ENCODE measurements around the gene NEGR1.

Gene NEGR1

DNA sequence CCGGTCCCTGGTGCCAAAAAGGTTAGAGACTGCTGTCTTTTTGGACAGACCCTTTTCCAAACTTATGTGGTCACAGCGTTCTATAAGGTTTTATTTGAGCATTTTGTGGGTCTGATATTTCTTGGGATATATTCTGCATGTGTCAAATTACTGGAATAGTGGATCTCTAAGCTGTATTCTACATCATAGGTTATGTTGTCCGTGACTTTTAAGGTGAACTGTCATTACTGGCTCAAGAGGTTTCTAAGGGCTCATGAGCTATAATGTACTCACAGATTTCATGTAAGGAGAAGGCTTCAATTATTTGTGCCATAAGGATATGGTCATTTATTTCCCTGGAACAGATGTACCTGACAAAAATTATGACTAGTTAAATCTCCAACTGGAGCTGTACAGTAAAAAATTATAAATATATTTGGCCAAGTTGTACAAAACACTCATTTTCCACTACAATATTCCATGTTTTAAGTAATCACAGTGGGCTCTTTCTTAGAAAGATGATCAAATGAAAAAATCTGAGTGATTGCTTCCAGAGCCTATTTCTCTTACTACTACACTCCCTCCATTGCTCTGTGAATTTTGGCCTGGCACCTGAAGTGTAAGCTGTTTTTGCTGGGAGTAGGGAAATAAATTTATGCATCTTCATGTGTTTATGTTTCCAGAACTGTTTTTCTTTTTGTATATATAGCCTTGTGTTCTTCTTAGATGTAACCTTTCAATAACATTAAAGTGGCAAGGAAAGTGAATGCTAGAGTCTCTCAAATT lies 663.4 kb downstream of the NEGR1 start:
- no peak for TF ChIP-seq EZH2phosphoT487 (IDR thresholded peaks at IDR 0.05; ENCODE audit: borderline replicate concordance)
- TF ChIP-seq, protein P1, sequence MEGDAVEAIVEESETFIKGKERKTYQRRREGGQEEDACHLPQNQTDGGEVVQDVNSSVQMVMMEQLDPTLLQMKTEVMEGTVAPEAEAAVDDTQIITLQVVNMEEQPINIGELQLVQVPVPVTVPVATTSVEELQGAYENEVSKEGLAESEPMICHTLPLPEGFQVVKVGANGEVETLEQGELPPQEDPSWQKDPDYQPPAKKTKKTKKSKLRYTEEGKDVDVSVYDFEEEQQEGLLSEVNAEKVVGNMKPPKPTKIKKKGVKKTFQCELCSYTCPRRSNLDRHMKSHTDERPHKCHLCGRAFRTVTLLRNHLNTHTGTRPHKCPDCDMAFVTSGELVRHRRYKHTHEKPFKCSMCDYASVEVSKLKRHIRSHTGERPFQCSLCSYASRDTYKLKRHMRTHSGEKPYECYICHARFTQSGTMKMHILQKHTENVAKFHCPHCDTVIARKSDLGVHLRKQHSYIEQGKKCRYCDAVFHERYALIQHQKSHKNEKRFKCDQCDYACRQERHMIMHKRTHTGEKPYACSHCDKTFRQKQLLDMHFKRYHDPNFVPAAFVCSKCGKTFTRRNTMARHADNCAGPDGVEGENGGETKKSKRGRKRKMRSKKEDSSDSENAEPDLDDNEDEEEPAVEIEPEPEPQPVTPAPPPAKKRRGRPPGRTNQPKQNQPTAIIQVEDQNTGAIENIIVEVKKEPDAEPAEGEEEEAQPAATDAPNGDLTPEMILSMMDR (conservative IDR thresholded peaks at IDR 0.05; ENCODE audit: low read length), result no peak

DNA sequence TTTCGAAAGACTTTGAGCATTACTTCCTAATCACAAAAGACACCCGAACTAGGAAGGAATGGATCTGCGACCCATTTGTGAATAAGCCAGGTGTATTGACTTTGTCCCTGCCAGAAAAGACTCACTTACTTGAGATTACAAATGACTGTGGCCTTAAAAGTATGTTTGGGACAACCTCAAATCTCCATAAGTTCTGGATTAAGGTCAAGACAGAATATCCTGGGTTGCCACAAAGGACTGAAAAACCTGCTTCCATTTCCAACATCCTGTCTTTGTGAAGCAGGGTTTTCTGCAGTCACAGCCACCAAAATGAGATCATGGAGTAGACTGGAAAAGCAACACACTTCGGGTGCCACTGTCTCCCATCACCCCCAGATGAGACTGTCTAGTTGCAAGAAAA lies 664.1 kb downstream of the NEGR1 start:
- TF ChIP-seq EZH2phosphoT487 (IDR thresholded peaks at IDR 0.05; ENCODE audit: borderline replicate concordance), result no peak
- TF ChIP-seq, protein P1 (conservative IDR thresholded peaks at IDR 0.05; ENCODE audit: low read length), result no peak
- H3K27me3 ChIP-seq (ENCODE audit: insufficient read depth, low read length, poor library complexity, severe bottlenecking), result no peaks in the 10 kb centered on the region

More for the DNA sequence above, 663.4 kb downstream of the NEGR1 start:
- no peak overlapping the region for H3K4me2 ChIP-seq (ENCODE audit: low read depth, low read length, poor library complexity, severe bottlenecking)
- H2AFZ ChIP-seq (ENCODE audit: low read length), result no peak overlapping the region
- no peaks in the 10 kb centered on the region for H3K9me3 ChIP-seq (ENCODE audit: insufficient read depth, low read depth, low read length)
- H3F3A ChIP-seq (ENCODE audit: low read depth), result no peaks in the 10 kb centered on the region
- no peaks in the 10 kb centered on the region for H3K36me3 ChIP-seq (ENCODE audit: insufficient read depth, low read length)
- H4K20me1 ChIP-seq (ENCODE audit: insufficient read depth, low read length, poor library complexity, severe bottlenecking), result no peaks in the 10 kb centered on the region
- no peaks in the 10 kb centered on the region for H3K4me1 ChIP-seq (ENCODE audit: insufficient read depth, low read length, poor library complexity, severe bottlenecking)
- H3K9ac ChIP-seq (ENCODE audit: low read depth, low read length, poor library complexity, severe bottlenecking), result no peak overlapping the region
- H3K9me2 ChIP-seq (replicated peaks; ENCODE audit: low read depth, low read length), result no peaks in the 10 kb centered on the region
- no peak overlapping the region for H3K4me3 ChIP-seq (ENCODE audit: low read length, poor library complexity, severe bottlenecking)
- no peaks in the 10 kb centered on the region for H3K79me2 ChIP-seq (ENCODE audit: insufficient read depth, low read length)
- H3K27me3 ChIP-seq (ENCODE audit: insufficient read depth, low read length, poor library complexity, severe bottlenecking), result no peaks in the 10 kb centered on the region

DNA sequence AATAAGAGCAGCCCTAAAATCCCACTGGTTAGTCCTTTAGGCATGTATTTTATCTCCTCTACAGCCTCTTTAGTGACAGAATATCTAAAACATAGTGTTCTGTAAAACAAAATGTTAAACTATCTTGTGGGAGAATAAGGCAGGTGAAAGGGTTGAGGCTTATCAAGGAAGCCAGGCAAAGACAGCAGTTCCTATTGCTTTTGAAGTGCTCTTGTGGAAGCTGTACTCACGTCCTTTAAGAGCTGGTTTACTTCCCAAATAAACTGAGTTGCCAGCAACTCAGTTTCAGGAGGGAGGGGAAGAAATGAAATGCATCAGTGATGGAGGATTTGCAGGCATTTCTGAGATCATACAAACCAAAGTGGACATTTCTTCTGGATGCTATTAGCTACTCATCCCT lies 671.9 kb downstream of the NEGR1 start:
- no peak for TF ChIP-seq EZH2phosphoT487 (IDR thresholded peaks at IDR 0.05; ENCODE audit: borderline replicate concordance)
- TF ChIP-seq, protein P1 (conservative IDR thresholded peaks at IDR 0.05; ENCODE audit: low read length), result no peak
- H3K4me2 ChIP-seq (ENCODE audit: low read depth, low read length, poor library complexity, severe bottlenecking), result no peak overlapping the region
- H3K9me3 ChIP-seq (ENCODE audit: insufficient read depth, low read depth, low read length), result 0 out of 2 replicates have a peak, but pooled peaks cover 2% of the 10 kb centered on the region
- no peaks in the 10 kb centered on the region for H3K36me3 ChIP-seq (ENCODE audit: insufficient read depth, low read length)
- no peaks in the 10 kb centered on the region for H3K9me2 ChIP-seq (replicated peaks; ENCODE audit: low read depth, low read length)
- H3K79me2 ChIP-seq (ENCODE audit: insufficient read depth, low read length), result no peaks in the 10 kb centered on the region
- no peak overlapping the region for H2AFZ ChIP-seq (ENCODE audit: low read length)
- no peaks in the 10 kb centered on the region for H3K27me3 ChIP-seq (ENCODE audit: insufficient read depth, low read length, poor library complexity, severe bottlenecking)
- H3F3A ChIP-seq (ENCODE audit: low read depth), result no peaks in the 10 kb centered on the region
- H3K4me3 ChIP-seq (ENCODE audit: low read length, poor library complexity, severe bottlenecking), result no peak overlapping the region
- no peaks in the 10 kb centered on the region for H4K20me1 ChIP-seq (ENCODE audit: insufficient read depth, low read length, poor library complexity, severe bottlenecking)
- H3K4me1 ChIP-seq (ENCODE audit: insufficient read depth, low read length, poor library complexity, severe bottlenecking), result no peaks in the 10 kb centered on the region
- H3K9ac ChIP-seq (ENCODE audit: low read depth, low read length, poor library complexity, severe bottlenecking), result no peak overlapping the region

More for the DNA sequence above, 664.1 kb downstream of the NEGR1 start:
- H3K79me2 ChIP-seq (ENCODE audit: insufficient read depth, low read length), result no peaks in the 10 kb centered on the region
- H3K36me3 ChIP-seq (ENCODE audit: insufficient read depth, low read length), result no peaks in the 10 kb centered on the region
- H3K9me2 ChIP-seq (replicated peaks; ENCODE audit: low read depth, low read length), result no peaks in the 10 kb centered on the region
- no peaks in the 10 kb centered on the region for H4K20me1 ChIP-seq (ENCODE audit: insufficient read depth, low read length, poor library complexity, severe bottlenecking)
- no peaks in the 10 kb centered on the region for H3K9me3 ChIP-seq (ENCODE audit: insufficient read depth, low read depth, low read length)
- H3K4me3 ChIP-seq (ENCODE audit: low read length, poor library complexity, severe bottlenecking), result no peak overlapping the region
- H3K9ac ChIP-seq (ENCODE audit: low read depth, low read length, poor library complexity, severe bottlenecking), result no peak overlapping the region
- H3K4me2 ChIP-seq (ENCODE audit: low read depth, low read length, poor library complexity, severe bottlenecking), result no peak overlapping the region
- H3F3A ChIP-seq (ENCODE audit: low read depth), result no peaks in the 10 kb centered on the region
- H3K4me1 ChIP-seq (ENCODE audit: insufficient read depth, low read length, poor library complexity, severe bottlenecking), result no peaks in the 10 kb centered on the region
- H2AFZ ChIP-seq (ENCODE audit: low read length), result no peak overlapping the region

Data from Loucy (cell line).